ENCODE results near the gene RPP25.
A peak's percentile ranks its signal among the peaks of the same experiment; 100 is the strongest.
"Not testable (repeated sequence)": the region's sequence is repeated elsewhere in the genome, so short reads cannot be mapped to it uniquely, and the experiment has no call there.

Gene RPP25

DNA sequence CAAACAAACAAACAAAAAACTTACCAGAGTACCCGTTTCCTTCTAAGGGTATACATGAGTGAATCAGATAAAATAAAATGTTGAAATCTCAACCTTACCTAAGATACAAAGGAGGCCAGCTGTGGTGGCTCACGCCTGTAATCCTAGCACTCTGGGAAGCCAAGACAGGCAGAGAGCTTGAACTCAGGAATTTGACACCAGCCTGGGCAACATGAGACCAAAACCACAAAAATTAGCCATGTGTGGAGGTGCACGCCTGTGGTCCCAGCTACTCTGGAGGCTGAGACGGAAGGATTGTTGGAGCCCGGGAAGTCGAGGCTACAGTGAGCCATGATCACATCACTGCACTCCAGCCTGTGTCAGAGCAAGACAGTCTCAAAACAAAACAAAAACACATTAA, 38.9 kb downstream of the RPP25 start:
- DNase-seq (ENCODE audit: low read depth in 2 of 2), result no peak

DNA sequence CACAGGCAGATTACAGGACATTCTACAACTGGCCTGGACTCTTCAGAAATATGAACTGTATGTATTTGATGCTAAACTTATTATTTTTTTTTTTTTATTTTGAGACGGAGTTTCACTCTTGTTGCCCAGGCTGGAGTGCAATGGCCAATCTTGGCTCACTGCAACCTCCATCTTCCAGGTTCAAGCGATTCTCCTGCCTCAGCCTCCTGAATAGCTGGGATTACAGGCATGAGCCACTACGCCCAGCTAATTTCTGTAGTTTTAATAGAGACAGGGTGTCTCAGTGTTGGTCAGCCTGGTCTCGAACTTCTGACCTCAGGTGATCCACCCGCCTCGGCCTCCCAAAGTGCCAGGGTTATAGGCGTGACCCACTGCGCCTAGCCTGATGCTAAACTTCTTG, 42.8 kb downstream of the RPP25 start:
- DNase-seq (ENCODE audit: low read depth in 2 of 2), result not testable (repeated sequence)

DNA sequence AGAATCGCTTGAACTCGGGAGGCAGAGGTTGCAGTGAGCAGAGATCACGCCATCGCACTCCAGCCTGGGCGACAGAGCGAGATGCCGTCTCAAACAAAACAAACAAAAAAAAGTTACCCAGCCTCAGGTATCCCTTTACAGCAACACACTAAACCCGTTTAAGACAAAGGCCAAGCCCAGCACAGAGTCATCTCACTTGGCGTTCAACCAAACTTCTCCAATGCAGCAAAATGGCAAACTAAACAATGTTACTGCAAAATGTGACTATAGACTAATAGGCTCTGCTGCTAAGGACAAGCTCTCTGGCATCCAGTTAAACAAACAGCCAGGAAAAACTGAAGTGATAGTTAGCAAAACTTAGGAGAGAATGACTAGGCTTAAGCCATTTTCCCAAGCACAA, 43.5 kb downstream of the RPP25 start:
- no peak for DNase-seq (ENCODE audit: low read depth in 2 of 2)

- no peak for DNase-seq (ENCODE audit: low read depth in 2 of 2)
These were observed 47.9 kb downstream of the RPP25 start for GRCh38 chr15:74908635-74909034.

DNA sequence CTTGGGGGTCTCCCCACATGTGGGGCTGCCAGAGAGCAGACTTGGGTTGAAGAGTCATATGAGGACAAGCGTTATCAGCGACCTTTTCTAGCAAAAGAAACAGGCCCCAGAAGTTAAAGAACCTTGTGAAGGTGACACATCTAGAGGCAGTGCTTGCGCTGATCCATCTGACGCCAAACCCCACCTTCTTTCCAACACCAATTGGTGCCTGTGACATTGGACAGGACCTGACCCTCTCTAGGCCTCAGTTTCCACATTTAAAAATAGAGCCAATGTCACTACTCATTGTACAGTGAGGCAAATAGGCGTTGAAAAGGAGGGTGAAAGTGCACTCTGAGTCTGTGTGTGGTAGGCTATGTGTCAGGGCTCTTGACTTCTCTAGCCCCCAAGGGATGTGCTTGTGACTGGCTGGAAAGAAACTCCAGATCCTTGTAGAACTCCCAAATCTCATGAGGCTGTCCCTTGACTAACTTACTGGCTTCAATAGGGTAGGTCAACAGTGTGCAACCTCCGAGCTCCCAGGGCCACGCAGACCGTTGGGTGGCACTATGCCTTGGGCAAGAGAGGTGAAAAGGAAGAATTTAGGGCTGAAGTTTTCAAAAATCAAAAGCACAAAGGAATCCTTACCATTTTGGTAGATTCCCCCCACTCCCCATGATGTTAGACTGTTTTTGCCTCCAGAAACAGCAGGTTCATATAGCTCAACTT, 49.3 kb downstream of the RPP25 start:
- no peak for DNase-seq (ENCODE audit: low read depth in 2 of 2)

DNA sequence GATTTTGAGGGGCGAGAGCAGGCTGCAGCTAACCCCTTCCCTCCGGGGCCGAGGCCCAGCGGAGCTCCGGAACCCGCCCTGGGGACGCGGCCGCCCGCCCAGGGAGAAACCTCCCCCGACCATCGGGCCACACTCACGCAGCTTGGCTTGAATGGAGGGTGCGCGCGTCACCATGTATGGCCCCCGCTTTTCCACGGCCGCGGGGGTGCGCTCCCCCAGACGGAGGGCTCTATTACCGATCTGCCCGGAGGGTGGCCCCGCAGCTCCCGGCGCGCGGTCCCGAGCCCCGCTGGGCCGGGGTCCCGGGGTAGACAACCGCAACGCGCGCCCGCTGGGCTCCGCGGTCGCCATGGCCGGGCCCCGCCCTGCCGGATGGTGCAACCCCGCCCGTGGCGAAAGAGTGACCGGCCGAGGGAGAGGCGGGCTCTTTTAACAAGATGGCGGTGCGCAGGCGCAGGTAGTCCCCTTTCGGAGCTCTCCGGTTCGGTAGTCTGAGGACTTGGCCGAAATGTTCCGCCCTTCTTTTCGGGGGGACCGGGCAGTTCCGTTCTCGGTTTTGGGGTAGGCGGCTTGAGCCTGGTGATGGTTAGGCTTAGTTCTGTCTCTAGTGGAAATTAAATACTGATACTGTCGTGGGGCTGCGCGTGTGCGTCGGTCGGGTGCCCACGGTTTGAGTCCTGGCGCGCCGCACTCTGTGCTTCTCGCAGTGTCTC, 50.0 kb downstream of the RPP25 start, which contains the start of gene FAM219B:
FAM219B (minus strand) TSS at position 402 of the 713 bp plus-strand sequence; CDS start at position 351, 51 bp downstream.
- DNase-seq (ENCODE audit: low read depth in 2 of 2), result peak; percentile 53 to 75

DNA sequence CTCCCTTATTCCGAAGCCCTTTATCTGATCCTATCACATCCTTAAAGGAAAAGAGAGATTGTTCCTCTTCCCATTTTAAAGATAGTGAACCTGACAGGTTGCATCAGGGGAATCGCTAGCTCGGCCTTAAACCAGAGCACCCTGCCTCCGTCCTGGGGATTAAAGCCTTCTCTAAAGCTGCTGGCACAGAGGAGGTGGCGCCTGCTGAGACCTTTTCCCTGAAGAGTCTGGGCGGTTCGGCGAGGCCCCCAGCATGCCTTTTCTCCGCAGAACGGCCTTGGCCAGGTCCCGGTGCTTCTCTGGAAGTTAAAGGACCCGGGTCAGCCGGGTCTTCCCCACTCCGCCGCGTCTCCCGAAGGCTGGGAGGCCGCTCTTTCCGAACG, 50.5 kb downstream of the RPP25 start:
- peak in 1 of 2 experiments; percentile 26 for DNase-seq (ENCODE audit: low read depth in 2 of 2)
